Femur (tissue), 1 donor: ENCODE data around the gene STARD3.

Source experiments
- DNase-seq: peaks from one replicate; pipeline ENCODE4 v3.0.0-alpha.2; 2017

STARD3 gene

GRCh38 chr17:39674179-39674578 lies 37.2 kb downstream of the STARD3 start:
- DNase-seq = no peak

DNA sequence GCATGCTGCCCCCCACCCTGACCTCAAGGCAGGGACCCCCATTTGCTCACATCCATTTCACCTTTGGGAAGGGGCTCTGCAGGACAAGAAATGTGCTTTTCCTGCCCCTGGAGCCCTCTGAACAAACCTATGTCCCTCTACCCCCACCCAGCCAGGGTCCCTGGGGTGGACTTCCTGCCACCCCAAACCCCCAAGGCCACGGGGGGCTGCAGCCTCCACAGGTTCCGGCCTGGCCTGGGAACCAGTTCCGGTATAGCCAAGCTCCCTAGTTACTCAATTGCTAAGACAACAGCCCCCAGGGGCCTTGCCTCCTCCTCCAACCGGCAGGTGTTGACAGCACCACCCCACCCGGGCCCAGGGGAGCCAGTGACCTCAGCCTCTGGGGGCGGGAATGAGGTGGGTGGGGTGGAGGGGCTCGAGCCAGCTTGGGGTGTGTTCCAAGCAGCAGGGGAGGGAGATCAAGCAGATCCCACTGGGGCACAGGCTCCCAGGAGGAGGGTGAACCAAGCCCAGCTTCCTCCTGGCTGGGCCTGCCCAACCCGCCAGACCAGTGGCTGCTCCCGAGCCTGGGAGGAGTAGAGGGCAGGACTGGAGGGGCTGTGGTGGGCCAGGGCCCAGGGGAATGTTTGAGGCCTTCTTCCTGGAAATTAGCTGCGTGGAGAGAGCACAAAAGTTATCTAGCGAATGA lies 37.9 kb downstream of the STARD3 start:
- DNase-seq = peak; percentile 51

GRCh38 chr17:39675390-39676082 lies 38.6 kb downstream of the STARD3 start:
- no peak for DNase-seq

GRCh38 chr17:39676198-39676819 lies 39.4 kb downstream of the STARD3 start:
- peak; percentile 49 for DNase-seq

- no peak for DNase-seq
Observed at GRCh38 chr17:39677072-39677471, 40.1 kb downstream of the STARD3 start.

- peak; percentile 70 for DNase-seq
Observed at GRCh38 chr17:39677542-39678339, 40.8 kb downstream of the STARD3 start.

- DNase-seq = no peak
Observed at GRCh38 chr17:39678340-39679116, 41.6 kb downstream of the STARD3 start.

DNA sequence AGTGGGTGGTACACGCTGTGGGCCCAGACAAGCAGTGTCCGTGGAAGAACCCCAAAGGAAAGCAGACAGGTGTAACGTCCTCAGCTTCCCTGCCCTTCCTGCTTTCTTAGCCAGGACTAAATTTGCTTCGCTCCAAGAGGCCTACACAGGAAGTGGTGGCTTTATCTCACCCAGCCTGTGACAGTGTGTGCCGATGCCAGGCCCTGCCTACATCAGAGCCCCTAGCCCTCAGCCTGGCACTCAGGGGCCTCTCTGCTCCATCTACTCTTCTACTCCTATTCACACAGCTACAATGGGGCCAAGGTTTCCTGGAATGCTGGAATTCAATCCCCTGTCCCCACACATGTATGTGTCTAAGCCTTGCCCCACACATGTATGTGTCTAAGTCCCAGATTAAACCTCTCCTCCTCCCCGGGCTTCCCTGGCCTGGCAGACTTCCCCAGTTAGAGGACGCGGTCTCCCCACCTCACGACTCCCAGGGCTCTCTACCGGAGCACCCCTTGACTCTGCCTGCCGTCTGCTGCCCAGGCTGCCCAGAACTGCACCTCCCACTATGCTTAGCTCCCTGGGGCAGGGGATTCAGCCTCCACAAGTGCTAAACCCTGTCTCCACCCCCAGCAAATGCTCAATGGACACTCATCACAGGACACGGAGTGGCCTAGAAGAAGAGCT lies 42.7 kb downstream of the STARD3 start:
- DNase-seq = no peak

DNA sequence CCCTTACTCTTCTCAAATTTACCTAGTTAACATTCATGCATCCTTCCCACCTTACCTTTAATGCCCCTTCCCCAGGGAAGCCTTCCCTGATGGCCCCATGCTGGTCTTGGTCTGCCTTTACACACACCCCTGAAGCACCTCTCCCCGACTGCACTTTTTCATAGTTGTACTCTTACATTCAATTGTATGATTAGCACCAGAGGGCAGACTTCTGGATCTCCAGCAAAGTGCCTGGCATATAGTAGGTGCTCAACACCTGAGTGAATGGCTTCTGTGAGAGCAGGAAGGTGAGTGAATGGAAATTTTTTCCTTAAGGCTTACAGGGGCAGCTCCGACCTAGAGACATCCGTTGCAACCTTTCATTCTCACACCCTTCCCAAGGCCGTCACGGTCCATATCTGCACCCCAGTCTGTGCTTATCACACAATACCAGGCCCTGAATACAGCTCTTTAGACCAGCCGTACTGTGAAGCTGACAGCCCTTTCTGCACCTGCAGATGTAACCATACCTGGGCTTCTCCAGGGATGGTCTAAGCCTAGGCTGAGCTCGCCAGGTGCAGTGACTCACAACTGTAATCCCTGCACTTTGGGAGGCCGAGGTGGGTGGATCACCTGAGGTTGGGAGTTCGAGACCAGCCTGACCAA lies 46.5 kb downstream of the STARD3 start:
- DNase-seq = peak; percentile 8

DNA sequence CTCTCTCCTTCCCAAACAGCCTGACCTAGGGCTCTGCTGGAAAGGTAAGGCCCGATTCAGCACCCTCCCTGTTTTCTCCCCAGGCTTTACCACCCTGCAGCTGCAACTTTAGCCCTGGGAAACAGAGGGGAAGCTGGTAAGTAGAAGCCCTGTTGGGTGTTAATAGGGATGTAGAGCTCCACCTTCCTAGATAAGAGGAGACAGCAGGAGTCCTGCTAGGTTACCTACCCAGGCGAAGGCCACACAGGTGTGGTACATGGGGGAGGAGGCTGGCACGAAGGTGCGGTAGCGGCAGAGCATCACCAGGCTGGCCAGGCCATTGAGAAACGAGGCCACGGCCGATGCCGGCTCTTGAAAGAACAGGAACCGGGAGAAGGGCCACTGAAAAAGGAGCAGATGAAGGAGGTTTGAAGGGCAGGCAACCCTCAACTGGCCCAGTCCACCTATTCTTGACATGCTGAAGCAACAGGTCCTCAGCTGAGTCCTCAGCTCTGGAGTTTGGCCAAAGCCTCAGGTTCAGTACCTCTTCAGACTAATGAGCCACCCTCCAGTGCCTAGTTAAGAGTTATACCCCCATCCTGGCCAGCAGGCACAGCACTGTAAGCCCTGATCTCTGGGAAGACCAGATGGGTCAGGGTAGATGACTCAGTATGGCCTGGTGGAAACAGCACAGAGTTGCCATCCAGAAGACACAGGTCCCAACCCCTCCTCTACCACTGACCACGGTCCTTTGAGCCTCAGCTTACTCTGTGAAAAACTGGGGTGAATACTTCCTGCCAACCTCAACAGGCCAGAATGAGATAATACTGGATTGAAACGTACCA lies 47.6 kb downstream of the STARD3 start:
- peak; percentile 10 for DNase-seq

GRCh38 chr17:39687101-39687545 lies 50.2 kb downstream of the STARD3 start:
- DNase-seq = no peak

DNA sequence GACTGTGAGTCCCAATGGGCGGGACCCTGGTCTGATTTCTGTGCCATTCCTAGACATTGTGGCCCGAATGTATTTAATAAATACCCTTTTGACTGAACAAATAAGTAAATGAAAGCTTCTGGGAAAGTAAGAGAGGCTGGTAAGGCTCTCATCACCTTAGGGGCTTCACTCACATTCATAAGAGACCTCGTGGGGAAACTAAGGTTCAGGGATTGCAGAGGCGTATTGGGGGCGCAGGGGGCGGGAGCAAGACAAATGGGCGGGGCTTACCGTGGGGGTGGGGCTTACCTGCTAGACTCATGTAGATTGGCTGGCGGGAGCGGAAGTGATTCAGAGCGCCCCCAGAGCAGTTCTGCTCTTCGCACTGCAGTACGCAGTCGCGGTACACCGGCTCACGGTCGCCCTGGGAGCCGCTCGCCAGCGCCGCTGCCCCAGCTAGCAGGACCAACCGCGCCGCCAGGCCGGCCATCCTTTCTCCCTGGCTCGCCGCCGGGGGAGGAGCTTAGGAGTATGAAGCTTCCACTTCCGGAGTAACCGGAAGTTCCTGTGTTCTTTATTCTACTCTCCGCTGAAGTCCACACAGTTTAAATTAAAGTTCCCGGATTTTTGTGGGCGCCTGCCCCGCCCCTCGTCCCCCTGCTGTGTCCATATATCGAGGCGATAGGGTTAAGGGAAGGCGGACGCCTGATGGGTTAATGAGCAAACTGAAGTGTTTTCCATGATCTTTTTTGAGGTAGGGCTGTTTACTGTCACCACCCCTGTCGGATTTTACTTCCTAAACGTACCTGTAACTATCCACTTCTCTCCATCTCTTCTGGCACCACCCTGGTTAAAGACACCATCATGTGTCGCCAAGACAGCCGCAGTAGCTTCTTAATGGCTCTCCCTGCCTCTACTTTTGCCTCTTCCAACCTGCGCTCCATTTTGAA lies 50.9 kb downstream of the STARD3 start, which contains the start of gene PGAP3:
Gene PGAP3, minus strand, starts transcription at position 512 of the 929 bp plus-strand sequence. Its CDS starts 43 bp downstream, at position 469.
- DNase-seq = peak; percentile 89

DNA sequence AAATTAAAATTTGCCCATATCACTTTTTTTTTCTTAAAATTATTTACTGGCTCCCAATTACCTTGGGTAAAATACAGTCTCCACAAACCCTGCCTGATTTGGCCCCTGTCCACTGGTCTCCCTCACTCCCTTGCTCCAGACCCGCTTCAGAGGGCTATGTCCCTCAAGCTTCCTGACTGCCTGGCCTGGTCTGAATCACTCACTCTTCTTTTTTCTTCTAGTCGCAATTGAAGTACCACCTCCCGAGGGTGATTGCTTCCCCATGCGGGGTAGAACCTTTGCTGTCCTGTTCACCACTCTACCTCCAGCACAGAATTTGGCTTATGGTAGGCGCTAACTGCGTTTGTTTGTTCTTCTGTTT lies 51.5 kb downstream of the STARD3 start:
- no peak for DNase-seq

DNA sequence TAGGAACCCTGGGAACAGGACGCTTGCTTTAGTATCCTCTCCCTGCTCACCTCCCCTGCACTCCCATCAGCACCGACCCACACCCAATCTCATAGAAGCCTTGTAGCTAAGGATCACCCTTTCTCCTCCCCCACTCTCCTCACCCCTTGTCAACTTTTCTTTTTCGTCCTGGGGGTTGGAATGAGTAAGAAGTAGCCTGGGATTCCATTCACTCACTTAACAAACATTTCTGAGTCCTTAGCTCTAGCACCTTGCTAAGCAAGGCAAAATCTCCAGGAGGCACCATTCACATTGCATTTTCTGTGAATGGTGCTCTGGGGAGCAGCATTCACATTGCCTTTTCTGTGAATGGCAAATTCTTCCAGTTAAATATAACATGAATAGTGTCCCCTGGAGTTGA lies 52.0 kb downstream of the STARD3 start:
- no peak for DNase-seq

- DNase-seq = no peak
Observed at GRCh38 chr17:39694593-39694992, 57.6 kb downstream of the STARD3 start.

GRCh38 chr17:39695089-39695474 lies 58.1 kb downstream of the STARD3 start:
- no peak for DNase-seq

GRCh38 chr17:39696731-39697130 lies 59.8 kb downstream of the STARD3 start:
- no peak for DNase-seq

- no peak for DNase-seq
Observed at GRCh38 chr17:39697961-39698360, 61.0 kb downstream of the STARD3 start.
